Thyroid gland (tissue), 4 donors: ENCODE results near the gene SLC9A5. TPM values are rescaled to one million over a fixed set of nuclear protein-coding genes. Genes with fewer than 3 reads are reported as not detected.
A peak's percentile ranks its signal among the peaks of the same experiment; 100 is the strongest.

Experiments used
- DNase-seq, 2 donors: peaks; one replicate each; pipeline ENCODE4 v3.0.0-alpha.2; 2019
- H3K27ac ChIP-seq, 3 donors: fragments of 200-600 bp; sonication (generic); 1 replicate in 2 of 3; 2 replicates in 1 of 3; pipeline ENCODE4 v1.5.1; 2016 to 2019; ENCODE audit warnings: mild to moderate bottlenecking in 1 of 3, moderate library complexity in 1 of 3
- H3K27me3 ChIP-seq: fragments of 200-600 bp; sonication (generic); one replicate; pipeline ENCODE4 v1.5.1; 2019
- H3K36me3 ChIP-seq, 2 donors: fragments of 200-600 bp; sonication (generic); one replicate each; pipeline ENCODE4 v1.5.1; 2016 to 2019
- H3K4me1 ChIP-seq, 2 donors: fragments of 200-600 bp; sonication (generic); one replicate each; pipeline ENCODE4 v1.5.1; 2017 to 2019
- H3K4me3 ChIP-seq, 3 donors: fragments of 200-600 bp; sonication (generic); replicated peaks in 1 of 3; 1 replicate in 2 of 3; 2 replicates in 1 of 3; pipeline ENCODE4 v1.5.1; 2016; ENCODE audit warnings: mild to moderate bottlenecking in 1 of 3
- H3K9me3 ChIP-seq: fragments of 200-600 bp; sonication (generic); one replicate; pipeline ENCODE4 v1.5.1; 2017
- POLR2A ChIP-seq, 2 donors: fragments of 450-650 bp; IDR thresholded peaks; one replicate each; pipeline ENCODE4 v1.6.1; 2017; ENCODE audit warnings: antibody characterized with exemption in 2 of 2, mild to moderate bottlenecking in 2 of 2, moderate library complexity in 1 of 2
- WGBS, 2 donors: methylation state at CpG; one replicate each; pipeline ENCODE4 v1.1.5; 2017; 5-methylcytosine and 5-hydroxymethylcytosine counted together
- intact Hi-C: fragments of 100-400 bp; cut with DNase I; formaldehyde crosslinking; loops from one replicate; pipeline ENCODE4 v1.15.1; 2023
- total RNA-seq, 4 donors: library from RNA; depleted of rRNA; stranded (reverse); fragments of >200 nt; gene quantifications; one replicate each; pipeline ENCODE4 v1.2.3, GENCODE V29; 2016
- TF ChIP-seq, protein P1 (sequence below), 6 experiments: fragments of 200-600 bp in 3 of 6; fragments of 450-650 bp in 3 of 6; sonication (generic) in 3 of 6; IDR thresholded peaks; one replicate each; pipeline ENCODE4 v1.5.1; 2016 to 2019; ENCODE audit warnings: antibody characterized with exemption in 6 of 6, mild to moderate bottlenecking in 2 of 6, inconsistent platforms in 1 of 6, moderate library complexity in 1 of 6

Gene SLC9A5
- total RNA-seq, 4 donors from 2014 or later: 0.56 to 3.0 (median 1.1) TPM

GRCh38 chr16:67226804-67227566, 21.8 kb upstream of the SLC9A5 start, which contains the start of gene TMEM208:
TMEM208 (plus strand) TSS chr16:67227130; CDS start chr16:67227219, 89 bp downstream.
- TF ChIP-seq, protein P1, sequence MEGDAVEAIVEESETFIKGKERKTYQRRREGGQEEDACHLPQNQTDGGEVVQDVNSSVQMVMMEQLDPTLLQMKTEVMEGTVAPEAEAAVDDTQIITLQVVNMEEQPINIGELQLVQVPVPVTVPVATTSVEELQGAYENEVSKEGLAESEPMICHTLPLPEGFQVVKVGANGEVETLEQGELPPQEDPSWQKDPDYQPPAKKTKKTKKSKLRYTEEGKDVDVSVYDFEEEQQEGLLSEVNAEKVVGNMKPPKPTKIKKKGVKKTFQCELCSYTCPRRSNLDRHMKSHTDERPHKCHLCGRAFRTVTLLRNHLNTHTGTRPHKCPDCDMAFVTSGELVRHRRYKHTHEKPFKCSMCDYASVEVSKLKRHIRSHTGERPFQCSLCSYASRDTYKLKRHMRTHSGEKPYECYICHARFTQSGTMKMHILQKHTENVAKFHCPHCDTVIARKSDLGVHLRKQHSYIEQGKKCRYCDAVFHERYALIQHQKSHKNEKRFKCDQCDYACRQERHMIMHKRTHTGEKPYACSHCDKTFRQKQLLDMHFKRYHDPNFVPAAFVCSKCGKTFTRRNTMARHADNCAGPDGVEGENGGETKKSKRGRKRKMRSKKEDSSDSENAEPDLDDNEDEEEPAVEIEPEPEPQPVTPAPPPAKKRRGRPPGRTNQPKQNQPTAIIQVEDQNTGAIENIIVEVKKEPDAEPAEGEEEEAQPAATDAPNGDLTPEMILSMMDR (IDR thresholded peaks at IDR 0.05): peak in 3 of 6 experiments; percentile 14 to 40 (median 18)
- TF ChIP-seq POLR2A (IDR thresholded peaks at IDR 0.05): peak in 1 of 2 donors; percentile 71
- Histone ChIP-seq H3K36me3 (peaks cover 38 to 39% of the 10 kb centered on the region in 2 donors), H3K9me3 (no peaks in the 10 kb centered on the region), H3K4me3 (peak within 1 kb of the TSS; percentile 65 to 97 (median 95)), H3K27me3 (no peaks in the 10 kb centered on the region), H3K4me1 (peaks cover 14% of the 10 kb centered on the region in 2 donors), H3K27ac (peak within 1 kb of the TSS; percentile 24 to 76 (median 58))
- intact Hi-C loops: no loop called here
- WGBS, 2 donors: 0 to 1% methylated on average over 40 to 44 of the region's 46 CpGs
- DNase-seq: peak; percentile 98

- intact Hi-C loops: no loop called here
Observed at GRCh38 chr16:67227567-67227921, 21.2 kb upstream of the SLC9A5 start.

GRCh38 chr16:67228034-67228785, 20.6 kb upstream of the SLC9A5 start:
- Histone ChIP-seq H3K27me3 (no peaks in the 10 kb centered on the region), H3K36me3 (peaks cover 40 to 42% of the 10 kb centered on the region in 2 donors), H3K27ac (no peak overlapping the region), H3K4me1 (peaks cover 14% of the 10 kb centered on the region in 2 donors), H3K9me3 (no peaks in the 10 kb centered on the region), H3K4me3 (no peak overlapping the region)
- WGBS, 2 donors: 90 to 91% methylated on average over 6 to 9 of the region's 9 CpGs
- DNase-seq: no peak
- TF ChIP-seq, protein P1 (IDR thresholded peaks at IDR 0.05): no peak
- TF ChIP-seq POLR2A (IDR thresholded peaks at IDR 0.05): no peak
- intact Hi-C loops: no loop called here

More at GRCh38 chr16:67227567-67227921, 21.2 kb upstream of the SLC9A5 start:
- no peaks in the 10 kb centered on the region for H3K27me3 ChIP-seq
- no peaks in the 10 kb centered on the region for H3K9me3 ChIP-seq
- H3K4me3 ChIP-seq: peak overlapping the region; percentile 65 to 97 (median 95)
- 7 to 12% methylated on average over 8 to 12 of the region's 12 CpGs for WGBS, 2 donors
- TF ChIP-seq POLR2A (IDR thresholded peaks at IDR 0.05): no peak
- TF ChIP-seq, protein P1 (IDR thresholded peaks at IDR 0.05): no peak
- H3K36me3 ChIP-seq: peaks cover 39 to 40% of the 10 kb centered on the region in 2 donors
- H3K27ac ChIP-seq: peak overlapping the region in 2 of 3 donors; percentile 58 to 75
- H3K4me1 ChIP-seq: peaks cover 14% of the 10 kb centered on the region in 2 donors
- no peak for DNase-seq

DNA sequence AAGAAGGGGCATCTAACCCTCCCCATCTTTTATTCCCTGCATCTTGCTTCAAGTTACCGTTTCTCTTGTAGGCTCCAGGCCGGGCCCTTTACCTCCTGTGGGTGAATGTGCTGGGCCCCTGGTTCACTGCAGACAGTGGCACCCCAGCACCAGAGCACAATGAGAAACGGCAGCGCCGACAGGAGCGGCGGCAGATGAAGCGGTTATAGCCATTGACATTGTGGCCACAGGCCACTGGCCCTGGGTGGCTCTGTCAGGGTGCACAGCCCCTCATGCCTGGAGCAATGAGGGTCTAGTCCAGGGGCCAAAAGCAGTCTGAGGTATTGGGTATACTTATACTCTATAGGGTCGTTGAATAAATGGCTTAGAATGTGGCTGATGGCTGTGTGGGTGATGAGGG, 19.9 kb upstream of the SLC9A5 start:
- intact Hi-C loops: no loop called here
- Histone ChIP-seq H3K36me3 (peaks cover 47% of the 10 kb centered on the region in 2 donors), H3K27ac (no peak overlapping the region), H3K9me3 (no peaks in the 10 kb centered on the region), H3K4me3 (no peak overlapping the region), H3K4me1 (peaks cover 14% of the 10 kb centered on the region in 2 donors), H3K27me3 (no peaks in the 10 kb centered on the region)
- TF ChIP-seq, protein P1 (IDR thresholded peaks at IDR 0.05): no peak
- no peak for TF ChIP-seq POLR2A (IDR thresholded peaks at IDR 0.05)
- no peak for DNase-seq
- 86 to 91% methylated on average over 6 to 9 of the region's 9 CpGs for WGBS, 2 donors
